Mammary epithelial cell (primary cell): ENCODE measurements around the gene GPR137.

ENCODE experiments used
- CTCF ChIP-seq, 2 donors: IDR thresholded peaks in 1 of 2; conservative IDR thresholded peaks in 1 of 2; 2 replicates each; pipeline ENCODE4 v1.5.1; 2011 to 2012; ENCODE audit warnings: inconsistent platforms in 2 of 2, low read length in 2 of 2, mild to moderate bottlenecking in 2 of 2, control low read depth in 1 of 2, low read depth in 1 of 2; ENCODE audit not compliant: insufficient read depth in 1 of 2; ENCODE audit errors: extremely low read depth in 1 of 2
- EZH2 ChIP-seq: IDR thresholded peaks from 2 replicates; pipeline ENCODE4 v1.6.1; 2012; ENCODE audit warnings: low read length, inconsistent platforms, borderline replicate concordance

- TF ChIP-seq EZH2, result no peak
- TF ChIP-seq CTCF (conservative IDR thresholded peaks at IDR 0.05 in 1 of 2, IDR thresholded peaks at IDR 0.05 in 1 of 2; ENCODE audit: extremely low read depth in 1 of 2, insufficient read depth in 1 of 2, low read depth in 1 of 2, low read length in 2 of 2), result no peak
These were observed 29.3 kb upstream of the GPR137 start for GRCh38 chr11:64256300-64256699.
